ENCODE measurements around the gene SHISA9.

SHISA9 gene

GRCh38 chr16:12959072-12959471, 57.7 kb downstream of the SHISA9 start:
- DNase-seq, result no peak

GRCh38 chr16:12961626-12962025, 60.2 kb downstream of the SHISA9 start:
- no peak for DNase-seq

DNA sequence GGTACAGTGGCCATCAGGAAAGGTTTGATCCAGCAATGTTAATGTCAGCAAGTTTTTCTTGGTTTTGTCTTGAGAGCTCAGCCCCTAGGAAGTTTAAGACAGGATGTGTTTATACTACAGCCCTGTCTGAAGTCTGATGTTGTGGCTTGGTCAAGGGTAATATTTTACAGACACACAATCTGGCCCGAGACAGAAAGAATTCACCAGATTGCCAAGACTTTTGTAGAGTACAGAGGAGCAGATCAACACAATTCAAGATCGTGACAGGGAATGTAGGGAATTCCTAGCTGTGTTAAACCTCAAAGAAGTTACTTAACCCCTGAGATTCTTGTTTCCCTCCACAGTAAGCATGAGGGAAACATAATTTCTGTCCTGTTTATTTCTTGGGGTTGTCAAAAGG, 63.1 kb downstream of the SHISA9 start:
- DNase-seq, result no peak

- DNase-seq, result no peak
Observed at GRCh38 chr16:12965274-12965804, 63.9 kb downstream of the SHISA9 start.

- peak; percentile 15 for DNase-seq
Observed at GRCh38 chr16:12971241-12971640, 69.8 kb downstream of the SHISA9 start.

GRCh38 chr16:12972246-12972645, 70.8 kb downstream of the SHISA9 start:
- DNase-seq, result no peak

GRCh38 chr16:12975766-12976165, 74.4 kb downstream of the SHISA9 start:
- no peak for DNase-seq

DNA sequence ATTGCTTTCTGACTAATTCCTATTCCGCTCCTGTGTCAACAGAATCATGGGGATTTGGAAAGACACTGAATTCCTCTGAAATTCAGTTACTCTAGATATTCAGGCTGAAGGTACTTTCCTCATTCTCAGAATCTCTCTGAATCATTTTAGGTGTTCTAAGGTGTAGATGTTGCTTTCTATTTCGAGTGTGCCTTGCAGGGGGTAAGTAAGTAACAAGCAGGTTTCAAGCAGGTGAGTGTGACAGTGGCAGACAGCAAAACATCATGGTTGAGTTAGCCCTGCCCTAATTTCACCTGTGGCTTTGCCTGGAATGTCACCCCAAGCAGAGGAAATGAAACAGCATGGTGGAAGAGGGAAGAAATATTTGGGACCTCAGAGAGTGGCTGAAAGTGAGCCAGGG, 75.1 kb downstream of the SHISA9 start:
- no peak for DNase-seq

- no peak for DNase-seq
Observed at GRCh38 chr16:12976936-12977335, 75.5 kb downstream of the SHISA9 start.

GRCh38 chr16:12985516-12985915, 84.1 kb downstream of the SHISA9 start:
- no peak for DNase-seq

DNA sequence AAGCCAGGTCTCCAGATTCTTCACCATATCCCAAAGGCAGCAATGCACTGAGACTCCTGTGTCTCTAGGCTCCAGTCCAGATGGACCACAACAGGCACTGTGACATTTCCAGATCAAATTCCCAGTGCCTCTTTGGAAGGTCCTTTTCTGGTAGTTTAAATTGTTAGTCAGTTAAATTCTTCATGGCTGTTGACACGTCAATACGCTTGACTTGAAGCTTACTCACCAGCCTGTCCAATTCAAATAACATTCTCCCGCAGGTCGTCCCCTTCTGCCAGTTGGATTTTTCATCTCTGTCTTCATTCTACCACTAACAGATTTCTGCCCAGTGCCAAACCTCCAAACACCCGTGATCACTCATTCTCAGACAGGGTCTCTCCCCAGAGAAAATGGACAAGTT, 86.7 kb downstream of the SHISA9 start:
- DNase-seq, result no peak

- no peak for DNase-seq
Observed at GRCh38 chr16:12992066-12992465, 90.7 kb downstream of the SHISA9 start.

- no peak for DNase-seq
Observed at GRCh38 chr16:12994402-12994801, 93.0 kb downstream of the SHISA9 start.

GRCh38 chr16:12995721-12996372, 94.4 kb downstream of the SHISA9 start:
- no peak for DNase-seq

DNA sequence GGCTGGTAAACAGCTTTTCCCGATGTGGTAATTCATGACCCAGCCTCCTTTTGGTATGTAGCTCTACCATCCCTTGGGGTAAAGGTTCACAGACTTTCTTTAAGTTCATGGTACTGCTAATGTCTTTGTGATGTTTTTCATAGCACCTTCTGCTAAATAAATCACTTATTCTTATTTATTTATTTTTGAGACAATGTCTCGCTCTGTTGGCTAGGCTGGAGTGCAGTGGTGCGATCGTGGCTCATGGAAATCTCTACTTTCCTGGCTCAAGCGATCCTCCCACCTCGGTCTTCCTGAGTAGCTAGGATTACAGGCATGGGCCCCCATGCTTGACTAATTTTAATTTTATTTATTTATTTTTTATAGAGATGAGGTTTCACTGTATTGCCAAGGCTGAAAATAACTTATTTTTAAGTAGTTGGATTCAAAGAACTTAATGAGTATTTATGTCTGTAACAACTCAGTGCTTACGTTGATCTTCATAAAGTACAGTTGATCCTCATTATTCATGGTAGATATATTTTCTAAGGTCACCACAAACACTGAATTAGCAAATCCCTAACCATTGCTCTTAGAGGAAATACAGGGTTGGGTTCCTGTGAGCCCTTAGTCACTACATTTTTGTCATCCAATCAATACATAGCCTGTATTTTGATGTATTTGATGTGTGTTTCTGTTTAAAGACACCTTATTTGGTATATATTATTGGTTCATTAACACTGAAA, 97.1 kb downstream of the SHISA9 start:
- no peak for DNase-seq

DNA sequence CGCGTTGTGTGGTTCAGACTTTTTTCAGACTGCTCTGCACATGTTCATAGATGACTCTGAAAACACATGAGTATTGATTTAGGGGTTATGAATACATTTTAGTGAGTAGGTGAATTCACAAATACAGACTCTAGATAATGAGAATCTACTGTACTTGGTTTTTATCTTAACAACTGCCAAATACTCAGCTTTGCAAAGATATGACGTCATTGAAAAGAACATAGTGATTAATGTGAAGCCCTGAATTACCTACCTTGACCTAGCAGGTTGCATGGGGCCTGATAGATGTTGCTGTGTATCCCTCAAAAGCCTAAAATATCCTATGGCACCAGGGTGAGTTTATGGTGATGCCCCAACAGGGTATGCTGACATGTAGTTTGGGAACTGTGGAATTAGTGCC, 98.0 kb downstream of the SHISA9 start:
- DNase-seq, result no peak

DNA sequence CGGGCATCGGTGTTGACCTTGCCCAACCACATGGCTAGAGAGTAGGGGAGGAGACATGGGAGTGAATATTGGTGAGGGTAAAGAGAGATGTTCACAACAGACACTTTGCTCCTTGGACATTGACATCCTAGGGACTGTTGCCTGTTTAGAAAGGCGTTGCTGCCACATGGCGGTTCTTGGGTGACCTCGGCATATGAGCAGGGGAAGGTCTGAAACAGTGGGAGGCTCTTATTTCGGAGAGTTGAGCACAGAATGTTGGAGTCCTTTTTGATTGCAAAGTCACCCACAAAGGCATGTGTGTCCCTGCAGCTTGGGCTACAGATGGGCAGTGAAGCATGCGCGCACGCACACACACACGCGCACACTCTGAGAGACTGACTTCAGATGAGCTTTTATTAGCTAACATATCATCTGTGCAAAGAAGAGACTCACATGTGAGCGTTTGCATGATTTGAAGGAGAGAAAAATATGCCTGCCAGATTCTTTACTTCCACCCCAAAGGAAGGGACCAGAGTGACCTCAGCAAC, 104.4 kb downstream of the SHISA9 start:
- DNase-seq, result no peak

DNA sequence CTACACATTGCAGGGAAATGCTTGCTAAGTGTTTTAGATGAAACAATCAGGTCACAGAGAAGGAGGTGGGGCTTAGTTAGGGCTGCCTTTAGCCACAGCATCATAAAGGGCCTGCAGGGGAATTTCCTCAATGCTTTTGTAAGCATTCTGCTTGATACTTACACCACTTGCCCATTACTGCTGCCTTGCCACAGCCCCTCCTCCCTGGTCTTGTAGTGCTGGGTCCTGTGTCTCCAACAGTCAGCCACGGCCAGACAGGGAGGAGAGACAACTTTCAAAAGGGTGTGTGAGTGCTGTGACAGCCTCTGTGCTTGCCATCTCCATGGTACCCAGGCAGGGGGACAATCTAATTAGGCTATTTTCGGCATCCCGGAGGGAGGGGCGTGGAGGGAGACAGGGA, 111.2 kb downstream of the SHISA9 start:
- DNase-seq, result no peak

GRCh38 chr16:13013043-13013442, 111.6 kb downstream of the SHISA9 start:
- DNase-seq, result no peak

- no peak for DNase-seq
Observed at GRCh38 chr16:13014476-13014875, 113.1 kb downstream of the SHISA9 start.

- no peak for DNase-seq
Observed at GRCh38 chr16:13018026-13018425, 116.6 kb downstream of the SHISA9 start.

DNA sequence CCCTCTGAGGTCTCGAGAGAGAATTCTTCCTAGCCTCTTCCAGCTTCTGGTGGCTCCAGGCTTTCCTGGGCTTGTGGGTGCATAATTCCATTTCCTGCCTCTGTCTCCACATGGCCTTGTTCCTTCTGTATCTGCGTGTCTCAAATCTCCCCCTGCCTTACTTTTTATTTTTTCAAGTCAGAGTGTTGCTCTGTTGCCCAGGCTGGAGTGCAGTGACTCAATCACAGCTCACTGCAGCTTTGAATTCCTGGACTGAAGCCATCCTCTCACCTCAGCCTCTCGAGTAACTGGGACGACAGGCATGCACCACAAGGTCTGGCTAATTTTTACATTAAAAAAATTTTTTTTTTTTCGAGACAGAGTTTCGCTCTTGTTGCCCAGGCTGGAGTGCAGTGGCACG, 120.6 kb downstream of the SHISA9 start:
- DNase-seq, result no peak

GRCh38 chr16:13029786-13030185, 128.4 kb downstream of the SHISA9 start:
- DNase-seq, result no peak

- no peak for DNase-seq
Observed at GRCh38 chr16:13030769-13031168, 129.4 kb downstream of the SHISA9 start.
